ENCODE results near the gene MROH8. TPM values are rescaled to one million over a fixed set of nuclear protein-coding genes. Genes with fewer than 3 reads are reported as not detected.

Gene MROH8
- total and polyA plus RNA-seq, 2 of the 13 experiments (the other 11 are each of a cell fraction or from before 2014, with no cell fraction given): 2.6 to 5.5 TPM

Other genes with a start within 250 kb of the MROH8 start
- gene SAMHD1, start 227.8 kb downstream of the MROH8 start, total RNA-seq (2016; rRNA removed; fragmentation: Illumina TruSeq; extraction: Trizol): 43.5 and 57.7 TPM in 2 replicates
- 13.2 and 16.9 TPM in 2 replicates for gene SAMHD1, start 227.8 kb downstream of the MROH8 start, polyA plus RNA-seq (2011; rRNA removed)
- 25.9 and 27.5 TPM in 2 replicates for gene RBL1, start 83.6 kb downstream of the MROH8 start, total RNA-seq (2016; rRNA removed; fragmentation: Illumina TruSeq; extraction: Trizol)
- 4.4 and 6.0 TPM in 2 replicates for gene RBL1, start 83.6 kb downstream of the MROH8 start, polyA plus RNA-seq (2011; rRNA removed)
- 284 and 587 TPM in 2 replicates for gene RPN2, start 218 bp downstream of the MROH8 start, total RNA-seq (2016; rRNA removed; fragmentation: Illumina TruSeq; extraction: Trizol)
- 1,560 and 1,818 TPM in 2 replicates for gene RPN2, start 218 bp downstream of the MROH8 start, polyA plus RNA-seq (2011; rRNA removed)
- not detected in 2 replicates for gene GHRH, start 82.3 kb upstream of the MROH8 start, total RNA-seq (2016; rRNA removed; fragmentation: Illumina TruSeq; extraction: Trizol)
- gene GHRH, start 82.3 kb upstream of the MROH8 start, polyA plus RNA-seq (2011; rRNA removed): not detected in 2 replicates
- gene MANBAL, start 110.1 kb upstream of the MROH8 start, total RNA-seq (2016; rRNA removed; fragmentation: Illumina TruSeq; extraction: Trizol): 16.5 and 18.6 TPM in 2 replicates
- gene MANBAL, start 110.1 kb upstream of the MROH8 start, polyA plus RNA-seq (2011; rRNA removed): 70.2 and 74.1 TPM in 2 replicates
- gene SRC, start 166.6 kb upstream of the MROH8 start, total RNA-seq (2016; rRNA removed; fragmentation: Illumina TruSeq; extraction: Trizol): 54.7 and 59.7 TPM in 2 replicates
- 192 and 229 TPM in 2 replicates for gene SRC, start 166.6 kb upstream of the MROH8 start, polyA plus RNA-seq (2011; rRNA removed)

All from HepG2 (cell line).